HepG2 (cell line): Measurements from ENCODE around the gene ZNF626. TPM values are rescaled to one million over a fixed set of nuclear protein-coding genes. Genes with fewer than 3 reads are reported as not detected.
A peak's percentile ranks its signal among the peaks of the same experiment; 100 is the strongest.

Experiments
- ARID2 ChIP-seq: sonication (generic); formaldehyde crosslinking; IDR thresholded peaks from 2 replicates; pipeline ENCODE4 v1.8.1; 2022; ENCODE audit warnings: mild to moderate bottlenecking, missing genetic modification reagents, borderline replicate concordance
- EEA1 ChIP-seq: sonication (generic); formaldehyde crosslinking; IDR thresholded peaks from 2 replicates; pipeline ENCODE4 v1.5.1; 2020; ENCODE audit warnings: mild to moderate bottlenecking, missing genetic modification reagents, borderline replicate concordance
- GRHL1 ChIP-seq: sonication (generic); formaldehyde crosslinking; conservative IDR thresholded peaks from 2 replicates; pipeline ENCODE4 v1.8.0; 2022; ENCODE audit warnings: missing genetic modification reagents
- MXI1 ChIP-seq: IDR thresholded peaks from 3 replicates; pipeline ENCODE4 v1.6.1; 2012; ENCODE audit warnings: low read depth, low read length, inconsistent platforms, borderline replicate concordance
- MYC ChIP-seq: sonication (generic); formaldehyde crosslinking; IDR thresholded peaks from 2 replicates; pipeline ENCODE4 v1.9.0; 2021; ENCODE audit warnings: missing genetic modification reagents, borderline replicate concordance
- PHF8 ChIP-seq: sonication (generic); formaldehyde crosslinking; IDR thresholded peaks from 2 replicates; pipeline ENCODE4 v1.5.0; 2020; ENCODE audit warnings: missing genetic modification reagents
- RBM22 ChIP-seq: fragments of 200-400 bp; formaldehyde crosslinking; optimal IDR thresholded peaks from 2 replicates; pipeline ENCODE3; 2017; ENCODE audit warnings: mild to moderate bottlenecking, low read length, moderate library complexity
- RORA ChIP-seq: sonication (generic); formaldehyde crosslinking; IDR thresholded peaks from 2 replicates; pipeline ENCODE4 v1.5.0; 2020; ENCODE audit warnings: mild to moderate bottlenecking, missing genetic modification reagents, moderate library complexity
- SOX6 ChIP-seq, 2 experiments: fragments of 450-650 bp in 1 of 2; sonication (generic) in 1 of 2; formaldehyde crosslinking in 1 of 2; IDR thresholded peaks; 2 replicates each; pipeline versions ENCODE4 v1.4.0 to v1.6.1; 2017 to 2020; ENCODE audit warnings: antibody characterized with exemption in 1 of 2, mild to moderate bottlenecking in 1 of 2, missing genetic modification reagents in 1 of 2
- WIZ ChIP-seq: sonication (generic); formaldehyde crosslinking; IDR thresholded peaks from 2 replicates; pipeline ENCODE4 v1.5.1; 2020; ENCODE audit warnings: mild to moderate bottlenecking, missing genetic modification reagents
- ZBTB20 ChIP-seq: sonication (generic); formaldehyde crosslinking; IDR thresholded peaks from 2 replicates; pipeline ENCODE4 v1.8.1; 2023; ENCODE audit warnings: missing genetic modification reagents, low read depth, mild to moderate bottlenecking, borderline replicate concordance
- ZBTB37 ChIP-seq: sonication (generic); formaldehyde crosslinking; IDR thresholded peaks from 2 replicates; pipeline ENCODE4 v1.4.0; 2020; ENCODE audit warnings: mild to moderate bottlenecking, missing genetic modification reagents
- ZKSCAN8 ChIP-seq: IDR thresholded peaks from 2 replicates; pipeline ENCODE4 v1.6.1; 2016; ENCODE audit warnings: borderline replicate concordance, missing genetic modification reagents, missing compliant biosample characterization
- ZMAT5 ChIP-seq: sonication (generic); formaldehyde crosslinking; IDR thresholded peaks from 2 replicates; pipeline ENCODE4 v1.5.0; 2020; ENCODE audit warnings: mild to moderate bottlenecking, low read depth, missing genetic modification reagents, borderline replicate concordance
- ZNF232 ChIP-seq: sonication (generic); formaldehyde crosslinking; IDR thresholded peaks from 2 replicates; pipeline ENCODE4 v1.4.0; 2020; ENCODE audit warnings: missing genetic modification reagents, borderline replicate concordance
- ZNF264 ChIP-seq: sonication (generic); formaldehyde crosslinking; IDR thresholded peaks from 2 replicates; pipeline ENCODE4 v1.4.0; 2020; ENCODE audit warnings: missing genetic modification reagents
- ZNF280D ChIP-seq: sonication (generic); formaldehyde crosslinking; IDR thresholded peaks from 2 replicates; pipeline ENCODE4 v1.5.1; 2020; ENCODE audit warnings: mild to moderate bottlenecking, missing genetic modification reagents
- ZNF724P ChIP-seq: sonication (generic); formaldehyde crosslinking; IDR thresholded peaks from 2 replicates; pipeline ENCODE4 v1.8.0; 2022; ENCODE audit warnings: missing genetic modification reagents, borderline replicate concordance
- ZNF784 ChIP-seq: sonication (generic); formaldehyde crosslinking; IDR thresholded peaks from 2 replicates; pipeline ENCODE4 v1.5.1; 2020; ENCODE audit warnings: missing genetic modification reagents, mild to moderate bottlenecking, borderline replicate concordance
- ZNF788 ChIP-seq: sonication (generic); formaldehyde crosslinking; IDR thresholded peaks from 2 replicates; pipeline ENCODE4 v1.5.0; 2020; ENCODE audit warnings: mild to moderate bottlenecking, missing genetic modification reagents, borderline replicate concordance
- polyA plus RNA-seq, 8 experiments: library from polyadenylated mRNA; depleted of rRNA in 3 of 8; stranded (reverse) in 7 of 8; unstranded in 1 of 8; fragments of >200 nt; fragmentation: Illumina TruSeq in 4 of 8; extraction: Trizol in 4 of 8; gene quantifications; 2 replicates each; pipeline versions ENCODE4 v1.2.1 to v1.2.3, GENCODE V29; 2011 to 2016; ENCODE audit warnings: low read depth in 4 of 8, missing spikeins in 1 of 8, mixed read lengths in 1 of 8; ENCODE audit not compliant: insufficient read depth in 1 of 8
- total RNA-seq, 5 experiments: library from RNA; depleted of rRNA; stranded (reverse); fragments of >200 nt; fragmentation: Illumina TruSeq; extraction: Trizol; gene quantifications; 2 replicates each; pipeline ENCODE4 v1.2.3, GENCODE V29; 2016; ENCODE audit warnings: low read depth in 1 of 5

Gene ZNF626
- total and polyA plus RNA-seq, 2 of the 13 experiments (the other 11 are each of a cell fraction or from before 2014, with no cell fraction given) = 3.5 to 4.1 TPM

GRCh38 chr19:20661150-20661819 is at the start of gene ZNF626 (continued):
- TF ChIP-seq ZNF232 (no peak), ARID2 (CRISPR knock-in tag) (no peak), ZNF784 (no peak), RORA (CRISPR knock-in tag) (no peak), ZNF280D (CRISPR knock-in tag) (no peak), ZBTB37 (CRISPR knock-in tag) (no peak), ZNF264 (CRISPR knock-in tag) (no peak), MYC (CRISPR knock-in tag) (no peak), EEA1 (CRISPR knock-in tag) (no peak), RBM22 (no peak), ZKSCAN8 (CRISPR knock-in tag) (no peak), SOX6 (IDR thresholded peaks at IDR 0.05) (no peak), SOX6 (CRISPR knock-in tag; IDR thresholded peaks at IDR 0.05) (no peak), PHF8 (CRISPR knock-in tag) (peak; percentile 79), GRHL1 (no peak), ZNF788 (no peak), ZNF724P (CRISPR knock-in tag) (no peak), WIZ (no peak), MXI1 (peak; percentile 26; the same call in 1 of the 3 replicates), ZMAT5 (CRISPR knock-in tag) (no peak), ZBTB20 (CRISPR knock-in tag) (no peak)
